GM19240 (cell line): Measurements from ENCODE around the gene MBD6.

Source experiments
- DNase-seq: peaks from one replicate; pipeline ENCODE4 v3.0.0; 2011; ENCODE audit warnings: low spot score; ENCODE audit not compliant: insufficient read length

MBD6 gene

DNA sequence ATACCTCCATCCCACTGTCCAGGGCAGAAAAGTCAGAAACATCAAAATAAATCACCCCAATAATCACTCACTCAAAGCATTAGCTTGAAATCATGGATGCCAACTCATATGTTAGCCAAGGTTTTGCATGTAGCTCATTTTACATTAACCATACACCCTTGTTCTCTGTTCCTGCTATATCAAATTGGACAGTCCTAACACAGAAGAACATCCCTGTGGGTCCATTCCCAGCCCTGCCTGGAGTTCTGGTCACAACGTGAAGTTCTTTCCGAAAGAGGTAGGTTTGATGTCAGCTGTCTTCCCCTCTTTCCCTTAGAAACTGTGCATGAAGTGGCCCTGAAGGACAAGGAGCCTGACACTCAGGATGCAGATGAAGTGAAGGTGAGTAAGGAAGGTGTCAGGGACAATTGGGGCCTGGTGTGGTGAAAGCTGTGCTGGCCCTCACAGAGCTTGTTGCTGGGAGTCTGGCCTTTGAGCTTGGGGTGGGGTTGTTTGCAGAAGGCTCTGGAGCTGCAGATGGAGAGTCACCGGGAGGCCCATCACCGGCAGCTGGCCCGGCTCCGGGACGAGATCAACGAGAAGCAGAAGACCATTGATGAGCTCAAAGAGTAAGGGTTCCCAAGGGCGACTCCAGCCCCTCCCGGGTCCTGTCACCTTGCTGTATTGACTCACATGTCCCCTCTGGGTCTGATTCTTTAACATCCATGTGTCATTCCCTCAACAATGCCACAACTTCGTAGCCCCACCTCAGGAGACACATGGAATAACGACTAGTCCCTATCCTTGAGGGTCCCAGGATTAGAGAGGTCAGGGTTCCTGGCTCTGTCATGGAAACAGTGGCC is 53.4 kb downstream of the MBD6 start:
- DNase-seq = no peak

DNA sequence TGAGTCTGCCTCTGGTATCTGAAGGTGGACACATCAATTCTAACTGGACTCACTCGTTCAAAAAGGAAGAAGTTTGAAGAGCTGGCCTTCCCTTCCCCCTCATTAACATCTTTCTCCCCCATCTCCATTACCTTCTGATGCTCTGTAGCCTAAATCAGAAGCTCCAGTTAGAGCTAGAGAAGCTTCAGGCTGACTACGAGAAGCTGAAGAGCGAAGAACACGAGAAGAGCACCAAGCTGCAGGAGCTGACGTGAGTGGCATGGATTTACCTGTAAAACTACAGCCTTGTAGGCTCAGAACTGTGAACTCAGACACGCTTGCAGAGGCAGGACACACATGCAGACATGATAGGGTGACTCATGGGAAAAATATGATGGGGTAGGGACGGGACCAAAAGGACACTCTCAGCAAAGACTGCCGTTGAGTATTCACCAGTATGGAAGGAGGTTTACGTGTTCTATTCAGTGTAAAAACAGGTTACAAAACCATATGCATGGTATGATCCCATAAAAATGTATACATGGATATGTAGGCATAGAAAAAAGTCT is 54.1 kb downstream of the MBD6 start:
- no peak for DNase-seq

DNA sequence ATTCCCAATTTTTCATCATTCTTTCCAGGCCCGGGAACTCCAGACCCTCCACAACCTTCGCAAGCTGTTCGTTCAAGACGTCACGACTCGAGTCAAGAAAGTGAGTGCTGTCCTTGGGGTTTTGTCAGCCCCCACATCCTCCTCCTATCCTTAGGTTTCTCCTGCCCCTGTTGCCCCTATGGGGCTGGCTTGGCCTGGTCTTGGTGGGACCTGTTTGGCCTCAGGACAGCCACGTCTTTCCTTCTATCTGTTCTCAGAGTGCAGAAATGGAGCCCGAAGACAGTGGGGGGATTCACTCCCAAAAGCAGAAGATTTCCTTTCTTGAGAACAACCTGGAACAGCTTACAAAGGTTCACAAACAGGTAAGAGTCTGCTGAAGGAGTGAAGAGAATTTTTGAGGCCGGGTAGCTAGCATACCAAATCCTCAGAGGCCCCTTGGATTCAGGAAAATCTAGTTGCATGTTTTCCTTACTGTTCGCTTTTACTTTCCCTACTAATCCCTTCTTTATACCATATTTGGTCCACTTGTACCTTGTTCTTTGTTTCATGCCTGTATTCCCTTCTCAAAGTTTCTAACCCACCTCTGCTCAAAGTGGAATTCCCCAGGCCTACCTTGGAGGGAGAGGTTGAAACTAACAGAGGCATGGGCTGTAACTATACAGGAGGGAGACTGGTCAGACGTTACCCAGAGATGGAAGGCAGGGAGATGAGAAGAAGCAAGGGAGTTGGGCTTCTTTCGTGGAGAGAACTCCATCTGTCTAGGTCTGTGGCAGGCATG is 55.5 kb downstream of the MBD6 start:
- no peak for DNase-seq

DNA sequence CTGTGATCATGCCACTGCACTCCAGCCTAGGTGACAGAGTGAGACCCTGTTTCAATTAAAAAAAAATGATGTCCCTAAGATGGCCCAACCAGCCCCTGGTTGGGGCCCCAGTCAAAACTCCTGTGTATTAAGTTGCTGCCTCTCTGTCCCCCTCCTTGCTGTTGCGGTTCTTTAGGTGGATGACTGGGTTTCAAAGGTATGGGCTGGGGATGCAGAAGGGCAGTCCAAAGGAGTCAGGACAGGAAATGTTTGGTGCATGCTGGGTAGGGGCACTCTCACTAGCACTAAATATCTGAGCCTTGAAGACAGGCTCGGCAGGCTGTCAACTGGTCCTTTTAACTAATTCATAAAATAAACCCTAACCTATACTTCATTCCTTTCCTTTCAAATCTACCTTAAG is 56.4 kb downstream of the MBD6 start:
- DNase-seq = no peak
